Measurements from ENCODE around the gene GDPD3.

GDPD3 gene

DNA sequence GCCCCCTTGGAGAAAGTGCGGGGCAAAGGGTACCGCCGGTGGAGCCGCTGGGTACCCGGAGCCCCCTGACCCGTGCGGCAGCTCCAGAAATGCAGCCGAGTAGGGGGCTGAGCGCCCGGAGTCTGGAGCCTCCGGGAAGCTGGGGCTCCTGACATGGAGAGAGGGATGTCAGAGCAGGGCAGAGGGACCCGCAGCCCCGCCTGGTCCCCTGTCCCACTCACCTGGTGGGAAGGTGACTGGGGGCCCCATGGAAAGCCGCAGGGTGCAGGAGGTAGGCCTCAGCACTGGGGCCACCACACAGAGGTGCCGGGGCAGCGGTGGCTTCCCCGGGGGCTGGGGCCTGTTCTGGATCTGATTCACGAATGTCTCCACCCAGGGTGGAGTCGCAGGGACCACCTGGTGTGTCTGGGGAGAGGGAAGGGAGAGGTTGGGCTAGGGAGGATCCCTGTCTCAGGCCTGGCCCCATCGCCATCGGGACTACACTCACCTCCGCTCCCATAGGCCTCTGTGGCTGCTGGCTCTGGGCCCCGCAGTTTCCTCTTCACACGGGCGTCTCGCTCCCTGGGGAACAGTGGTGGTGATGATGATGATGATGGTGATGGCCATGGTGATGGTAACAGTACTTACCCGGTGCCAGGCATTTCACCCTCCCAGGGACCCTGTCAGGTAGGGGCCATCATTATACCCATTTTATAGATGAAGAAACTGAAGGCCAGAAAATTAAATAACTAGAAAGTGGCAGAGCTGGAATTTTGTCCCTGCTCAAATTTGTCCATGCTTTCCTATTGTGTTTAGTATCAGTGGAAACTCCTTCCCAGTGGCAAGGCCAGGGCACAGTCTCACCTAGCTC is 26.8 kb downstream of the GDPD3 start:
- in situ Hi-C loops (cut with HindIII; ENCODE audit: low sequenced_read_pairs) = no loop called here
- H3K4me3 ChIP-seq (ENCODE audit: low read depth, low read length) = no peak overlapping the region
- no peak for DNase-seq (ENCODE audit: low read depth)
- TF ChIP-seq, protein P1, sequence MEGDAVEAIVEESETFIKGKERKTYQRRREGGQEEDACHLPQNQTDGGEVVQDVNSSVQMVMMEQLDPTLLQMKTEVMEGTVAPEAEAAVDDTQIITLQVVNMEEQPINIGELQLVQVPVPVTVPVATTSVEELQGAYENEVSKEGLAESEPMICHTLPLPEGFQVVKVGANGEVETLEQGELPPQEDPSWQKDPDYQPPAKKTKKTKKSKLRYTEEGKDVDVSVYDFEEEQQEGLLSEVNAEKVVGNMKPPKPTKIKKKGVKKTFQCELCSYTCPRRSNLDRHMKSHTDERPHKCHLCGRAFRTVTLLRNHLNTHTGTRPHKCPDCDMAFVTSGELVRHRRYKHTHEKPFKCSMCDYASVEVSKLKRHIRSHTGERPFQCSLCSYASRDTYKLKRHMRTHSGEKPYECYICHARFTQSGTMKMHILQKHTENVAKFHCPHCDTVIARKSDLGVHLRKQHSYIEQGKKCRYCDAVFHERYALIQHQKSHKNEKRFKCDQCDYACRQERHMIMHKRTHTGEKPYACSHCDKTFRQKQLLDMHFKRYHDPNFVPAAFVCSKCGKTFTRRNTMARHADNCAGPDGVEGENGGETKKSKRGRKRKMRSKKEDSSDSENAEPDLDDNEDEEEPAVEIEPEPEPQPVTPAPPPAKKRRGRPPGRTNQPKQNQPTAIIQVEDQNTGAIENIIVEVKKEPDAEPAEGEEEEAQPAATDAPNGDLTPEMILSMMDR (IDR thresholded peaks at IDR 0.05; ENCODE audit: low read depth, low read length, missing control alignments) = no peak

DNA sequence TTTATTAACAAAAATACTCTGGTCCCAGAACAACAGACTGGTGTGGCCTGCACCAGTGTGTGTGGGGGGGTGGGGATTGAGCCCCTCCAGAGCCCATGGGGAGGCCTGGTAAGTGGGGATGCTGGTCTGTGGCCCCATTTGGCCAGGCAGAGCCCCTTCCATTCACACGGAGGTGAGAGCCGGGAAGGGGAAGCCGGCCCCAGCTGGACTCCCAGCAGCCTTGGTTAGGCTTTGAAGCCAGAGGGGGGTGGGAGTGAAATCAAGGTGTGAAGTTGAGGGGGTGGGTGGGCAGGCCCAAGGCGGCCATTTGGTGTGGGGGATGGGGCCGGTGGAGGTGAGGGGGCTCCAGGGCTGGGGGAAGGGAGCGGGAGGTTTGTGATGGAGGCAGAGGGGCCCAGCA is 27.5 kb downstream of the GDPD3 start:
- no peak overlapping the region for H3K4me3 ChIP-seq (ENCODE audit: low read depth, low read length)
- in situ Hi-C loops (cut with HindIII; ENCODE audit: low sequenced_read_pairs) = no loop called here
- TF ChIP-seq, protein P1 (IDR thresholded peaks at IDR 0.05; ENCODE audit: low read depth, low read length, missing control alignments) = no peak
- DNase-seq (ENCODE audit: low read depth) = no peak

DNA sequence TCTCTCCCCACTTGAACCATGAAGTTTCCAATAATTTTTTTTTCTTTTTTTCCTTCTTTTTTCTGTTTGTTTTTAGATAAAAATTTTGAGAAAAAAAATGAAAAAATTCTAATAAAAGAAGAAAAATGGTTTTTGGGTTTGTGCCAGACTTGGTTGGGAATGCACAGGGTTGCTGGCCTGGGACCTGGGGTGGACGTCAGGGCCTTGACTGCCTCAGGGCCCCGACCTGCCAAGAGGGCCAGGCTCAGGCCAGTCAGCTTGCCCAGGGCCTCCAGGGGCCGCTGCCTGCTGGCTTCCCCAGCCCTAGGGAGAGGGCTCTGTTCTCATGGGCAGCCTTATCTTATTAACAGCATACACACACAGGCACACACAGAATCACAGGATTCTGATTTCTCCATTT is 28.1 kb downstream of the GDPD3 start:
- TF ChIP-seq, protein P1 (IDR thresholded peaks at IDR 0.05; ENCODE audit: low read depth, low read length, missing control alignments) = no peak
- DNase-seq (ENCODE audit: low read depth) = no peak
- H3K4me3 ChIP-seq (ENCODE audit: low read depth, low read length) = no peak overlapping the region
- in situ Hi-C loops (cut with HindIII; ENCODE audit: low sequenced_read_pairs) = no loop called here

DNA sequence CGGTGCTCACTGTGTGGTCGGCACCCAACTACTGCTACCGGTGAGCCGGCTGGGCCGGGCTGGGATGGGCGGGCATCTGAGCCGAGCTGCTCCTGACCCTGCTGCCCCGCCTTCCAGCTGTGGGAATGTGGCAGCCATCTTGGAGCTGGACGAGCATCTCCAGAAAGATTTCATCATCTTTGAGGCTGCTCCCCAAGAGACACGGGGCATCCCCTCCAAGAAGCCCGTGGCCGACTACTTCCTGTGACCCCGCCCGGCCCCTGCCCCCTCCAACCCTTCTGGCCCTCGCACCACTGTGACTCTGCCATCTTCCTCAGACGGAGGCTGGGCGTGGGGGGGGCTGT is 28.5 kb downstream of the GDPD3 start:
- in situ Hi-C loops (cut with HindIII; ENCODE audit: low sequenced_read_pairs) = no loop called here
- no peak for DNase-seq (ENCODE audit: low read depth)
- H3K4me3 ChIP-seq (ENCODE audit: low read depth, low read length) = no peak overlapping the region
- TF ChIP-seq, protein P1 (IDR thresholded peaks at IDR 0.05; ENCODE audit: low read depth, low read length, missing control alignments) = no peak

DNA sequence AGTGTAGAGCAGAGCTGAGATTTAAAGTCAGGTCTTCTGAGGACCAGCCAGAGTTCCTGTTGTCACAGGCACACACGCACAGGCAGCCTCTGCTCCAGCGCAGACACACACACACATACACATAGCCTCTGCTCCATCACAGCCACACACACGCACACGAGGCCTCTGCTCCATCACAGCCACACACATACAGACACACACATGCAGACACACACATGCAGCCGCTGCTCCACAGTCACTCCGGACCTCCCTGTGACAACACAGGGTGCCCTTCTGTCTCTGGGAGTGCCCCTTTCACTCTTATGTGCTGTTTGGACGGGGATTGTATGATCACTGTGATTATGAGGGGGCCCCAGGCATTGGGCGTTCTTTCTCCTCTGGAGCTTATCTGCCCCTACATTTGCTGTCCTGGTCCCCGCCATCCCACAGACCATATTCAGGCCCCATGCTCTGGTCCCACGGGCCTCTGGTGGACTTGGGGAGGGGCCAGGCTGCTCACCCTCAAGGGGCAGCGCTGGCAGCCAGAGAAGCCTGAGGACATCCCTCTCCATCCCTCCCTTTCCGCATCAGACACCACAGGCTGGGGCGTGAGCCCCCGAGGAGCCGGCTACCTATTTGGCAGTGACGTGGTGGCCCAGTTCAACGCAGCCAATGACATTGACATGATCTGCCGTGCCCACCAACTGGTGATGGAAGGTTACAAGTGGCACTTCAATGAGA is 29.1 kb downstream of the GDPD3 start:
- TF ChIP-seq, protein P1 (IDR thresholded peaks at IDR 0.05; ENCODE audit: low read depth, low read length, missing control alignments) = no peak
- in situ Hi-C loops (cut with HindIII; ENCODE audit: low sequenced_read_pairs) = no loop called here
- no peak for DNase-seq (ENCODE audit: low read depth)
- no peak overlapping the region for H3K4me3 ChIP-seq (ENCODE audit: low read depth, low read length)

DNA sequence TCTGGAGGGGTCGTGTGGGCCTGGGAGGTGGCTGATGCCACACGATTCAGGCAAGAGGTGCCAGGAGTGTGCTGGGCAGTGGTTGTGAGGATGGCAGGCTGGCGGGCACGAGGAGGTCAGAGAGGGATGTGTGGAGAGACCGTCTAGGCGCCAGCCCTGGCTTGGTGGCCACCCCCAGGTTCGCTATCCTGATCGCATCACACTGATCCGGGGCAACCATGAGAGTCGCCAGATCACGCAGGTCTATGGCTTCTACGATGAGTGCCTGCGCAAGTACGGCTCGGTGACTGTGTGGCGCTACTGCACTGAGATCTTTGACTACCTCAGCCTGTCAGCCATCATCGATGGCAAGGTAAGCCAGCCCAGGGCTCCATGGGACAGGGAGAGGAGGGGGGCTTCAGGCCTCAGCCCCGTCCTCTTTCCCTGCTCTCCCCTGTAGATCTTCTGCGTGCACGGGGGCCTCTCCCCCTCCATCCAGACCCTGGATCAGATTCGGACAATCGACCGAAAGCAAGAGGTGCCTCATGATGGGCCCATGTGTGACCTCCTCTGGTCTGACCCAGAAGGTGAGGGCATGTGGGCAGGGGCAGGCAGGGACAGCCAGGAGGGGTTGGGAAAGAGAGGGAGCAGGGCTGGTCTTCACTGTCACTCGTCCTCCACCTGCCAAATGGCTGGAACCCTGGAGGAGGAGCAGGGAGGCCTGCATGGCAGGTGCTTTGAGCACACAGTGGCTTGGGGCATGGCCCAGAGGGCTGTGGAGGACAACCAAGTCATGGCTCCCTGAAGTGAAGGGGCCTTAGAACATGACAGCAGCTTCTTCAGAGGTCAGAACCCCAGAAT is 29.9 kb downstream of the GDPD3 start:
- H3K4me3 ChIP-seq (ENCODE audit: low read depth, low read length) = no peak overlapping the region
- DNase-seq (ENCODE audit: low read depth) = no peak
- TF ChIP-seq, protein P1 (IDR thresholded peaks at IDR 0.05; ENCODE audit: low read depth, low read length, missing control alignments) = no peak
- in situ Hi-C loops (cut with HindIII; ENCODE audit: low sequenced_read_pairs) = no loop called here

Data from astrocyte of the cerebellum (primary cell).